Karpas-422 (cell line): ENCODE measurements around the gene NKIRAS1. TPM values are rescaled to one million over a fixed set of nuclear protein-coding genes. Genes with fewer than 3 reads are reported as not detected.

Experiments
- DNase-seq: peaks from one replicate; pipeline ENCODE4 v3.0.0-alpha.2; 2015
- H2AFZ ChIP-seq: fragments of 200-600 bp; sonication (generic); 2 replicates; pipeline ENCODE4 v1.6.1; 2014; ENCODE audit warnings: antibody characterized with exemption, low read length, mixed read lengths
- H3K27ac ChIP-seq: fragments of 200-600 bp; sonication (generic); 2 replicates; pipeline ENCODE4 v1.5.1; 2014; ENCODE audit warnings: mild to moderate bottlenecking, low read length, moderate library complexity
- H3K27me3 ChIP-seq: fragments of 200-600 bp; sonication (generic); 2 replicates; pipeline ENCODE4 v1.6.1; 2014; ENCODE audit warnings: low read length, mixed read lengths
- H3K36me3 ChIP-seq: fragments of 200-600 bp; sonication (generic); 2 replicates; pipeline ENCODE4 v1.6.1; 2014; ENCODE audit warnings: low read length, mixed read lengths; ENCODE audit not compliant: insufficient read depth
- H3K4me1 ChIP-seq: fragments of 200-600 bp; sonication (generic); 2 replicates; pipeline ENCODE4 v1.6.1; 2014; ENCODE audit warnings: mild to moderate bottlenecking, low read length, mixed read lengths
- H3K4me2 ChIP-seq: fragments of 200-600 bp; sonication (generic); 2 replicates; pipeline ENCODE4 v1.6.1; 2014; ENCODE audit warnings: low read length, low read depth, mild to moderate bottlenecking; ENCODE audit not compliant: poor library complexity, severe bottlenecking
- H3K4me3 ChIP-seq: fragments of 200-600 bp; sonication (generic); 2 replicates; pipeline ENCODE4 v1.5.1; 2014; ENCODE audit warnings: mild to moderate bottlenecking, antibody characterized with exemption, low read length, mixed read lengths
- H3K79me2 ChIP-seq: fragments of 200-600 bp; sonication (generic); 2 replicates; pipeline ENCODE4 v1.6.1; 2014; ENCODE audit warnings: mild to moderate bottlenecking, low read length, mixed read lengths
- H3K9ac ChIP-seq: fragments of 200-600 bp; sonication (generic); 2 replicates; pipeline ENCODE4 v1.6.0; 2014; ENCODE audit warnings: low read length
- H3K9me2 ChIP-seq: fragments of 200-600 bp; sonication (generic), shearing (Covaris generic); replicated peaks from 2 replicates; pipeline ENCODE4 v1.6.0; 2014; ENCODE audit warnings: mild to moderate bottlenecking, low read length, moderate library complexity; ENCODE audit not compliant: insufficient read depth
- H3K9me3 ChIP-seq: fragments of 300-700, 200-600 bp; sonication (generic); 2 replicates; pipeline ENCODE4 v1.6.1; 2014; ENCODE audit warnings: low read length, mixed read lengths
- H4K20me1 ChIP-seq: fragments of 200-600 bp; sonication (generic); 2 replicates; pipeline ENCODE4 v1.6.1; 2014; ENCODE audit warnings: mild to moderate bottlenecking, antibody characterized with exemption, low read length, low read depth; ENCODE audit not compliant: insufficient read depth
- total RNA-seq: library from RNA; depleted of rRNA; stranded (reverse); fragments of >200 nt; shearing (Covaris generic); gene quantifications from 2 replicates; pipeline ENCODE4 v1.2.3, GENCODE V29; 2014; ENCODE audit warnings: low replicate concordance; rRNA removed

Gene NKIRAS1
- 0.97 and 3.5 TPM in 2 replicates for total RNA-seq

DNA sequence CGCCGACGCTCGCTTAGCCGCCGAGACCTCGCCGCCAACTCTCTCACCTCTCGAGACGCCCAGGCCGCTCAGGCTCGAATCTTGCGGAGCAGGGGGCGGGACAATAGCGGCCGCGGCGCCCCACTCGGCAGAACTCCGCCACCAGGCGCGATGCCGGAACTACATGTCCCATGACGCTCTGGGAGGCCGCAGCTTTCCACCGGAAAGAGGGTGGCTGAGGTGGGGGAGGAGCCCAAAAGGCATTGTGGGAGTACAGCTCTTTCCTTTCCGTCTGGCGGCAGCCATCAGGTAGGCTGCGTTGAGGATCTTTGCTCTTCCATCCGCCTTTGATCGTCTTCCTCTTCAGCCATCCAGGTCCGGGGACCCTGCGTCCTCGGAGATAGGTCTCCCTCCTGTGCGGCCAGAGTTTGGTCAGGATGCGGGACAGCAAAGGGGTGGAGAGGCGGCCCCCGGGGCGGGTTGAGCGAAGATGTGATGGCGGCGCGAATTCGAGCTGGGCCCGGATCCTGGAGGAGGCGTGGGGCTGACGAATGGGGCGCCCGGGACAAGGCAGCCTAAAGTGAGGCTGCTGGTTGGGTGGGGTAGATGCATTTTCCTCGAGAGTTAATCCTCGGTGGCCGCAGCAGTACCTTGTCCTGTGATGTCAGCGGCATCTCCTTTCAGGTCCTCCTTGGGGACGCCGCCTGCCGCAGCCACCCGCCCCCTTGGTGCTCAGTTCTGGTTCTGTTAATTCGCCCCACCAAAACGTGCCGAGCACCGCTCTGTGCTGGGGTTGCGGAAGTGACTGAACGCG lies at the start of gene NKIRAS1, which contains the start of gene RPL15:
NKIRAS1 (minus strand) TSS at position 105 of the 793 bp plus-strand sequence. CDS start 6,086 bp downstream, outside the sequence.
RPL15 (plus strand) TSS at position 247 of the 793 bp plus-strand sequence. CDS start 728 bp downstream, outside the sequence.
- Histone ChIP-seq H3K27ac (peak within 1 kb of the TSS; percentile 76), H3K4me2 (peak within 1 kb of the TSS; percentile 87), H3K9me2 (no peaks in the 10 kb centered on the region), H2AFZ (peak within 1 kb of the TSS; percentile 72), H3K4me3 (peak within 1 kb of the TSS; percentile 86), H3K27me3 (no peaks in the 10 kb centered on the region; the same call in 1 of the 2 replicates), H4K20me1 (peaks cover 30% of the 10 kb centered on the region), H3K4me1 (peaks cover 25% of the 10 kb centered on the region), H3K9me3 (no peaks in the 10 kb centered on the region), H3K9ac (peak within 1 kb of the TSS; percentile 86), H3K79me2 (peaks cover 17% of the 10 kb centered on the region), H3K36me3 (peaks cover 30% of the 10 kb centered on the region)
- peak; percentile 99 for DNase-seq

DNA sequence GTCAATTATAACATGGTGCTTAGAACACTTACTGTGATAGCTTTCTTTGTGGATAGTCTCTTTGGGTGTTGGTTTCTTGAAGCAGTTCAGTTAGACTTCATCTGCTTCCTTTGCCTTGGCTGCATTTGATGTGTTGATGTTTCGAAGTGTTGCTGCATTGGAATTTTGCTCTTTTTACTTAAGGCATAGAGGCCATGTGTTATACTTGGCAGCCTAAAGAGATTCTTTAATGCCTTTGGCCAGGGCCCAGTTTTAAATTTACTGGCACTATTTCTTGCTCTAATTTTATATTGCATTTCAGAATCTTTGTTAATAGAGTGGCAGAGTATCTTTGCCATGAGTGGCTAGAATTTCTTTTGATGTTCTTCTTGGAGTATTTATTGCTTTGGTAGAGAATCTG lies 49.5 kb upstream of the NKIRAS1 start:
- H3K36me3 ChIP-seq = no peaks in the 10 kb centered on the region
- no peak overlapping the region for H3K27ac ChIP-seq
- H3K9ac ChIP-seq = no peak overlapping the region
- H3K4me2 ChIP-seq = no peak overlapping the region
- H3K9me3 ChIP-seq = no peaks in the 10 kb centered on the region
- H4K20me1 ChIP-seq = no peaks in the 10 kb centered on the region
- H2AFZ ChIP-seq = no peak overlapping the region
- no peaks in the 10 kb centered on the region for H3K9me2 ChIP-seq
- H3K27me3 ChIP-seq = no peaks in the 10 kb centered on the region
- no peaks in the 10 kb centered on the region for H3K4me1 ChIP-seq
- no peaks in the 10 kb centered on the region for H3K79me2 ChIP-seq
- no peak overlapping the region for H3K4me3 ChIP-seq
- DNase-seq = no peak

DNA sequence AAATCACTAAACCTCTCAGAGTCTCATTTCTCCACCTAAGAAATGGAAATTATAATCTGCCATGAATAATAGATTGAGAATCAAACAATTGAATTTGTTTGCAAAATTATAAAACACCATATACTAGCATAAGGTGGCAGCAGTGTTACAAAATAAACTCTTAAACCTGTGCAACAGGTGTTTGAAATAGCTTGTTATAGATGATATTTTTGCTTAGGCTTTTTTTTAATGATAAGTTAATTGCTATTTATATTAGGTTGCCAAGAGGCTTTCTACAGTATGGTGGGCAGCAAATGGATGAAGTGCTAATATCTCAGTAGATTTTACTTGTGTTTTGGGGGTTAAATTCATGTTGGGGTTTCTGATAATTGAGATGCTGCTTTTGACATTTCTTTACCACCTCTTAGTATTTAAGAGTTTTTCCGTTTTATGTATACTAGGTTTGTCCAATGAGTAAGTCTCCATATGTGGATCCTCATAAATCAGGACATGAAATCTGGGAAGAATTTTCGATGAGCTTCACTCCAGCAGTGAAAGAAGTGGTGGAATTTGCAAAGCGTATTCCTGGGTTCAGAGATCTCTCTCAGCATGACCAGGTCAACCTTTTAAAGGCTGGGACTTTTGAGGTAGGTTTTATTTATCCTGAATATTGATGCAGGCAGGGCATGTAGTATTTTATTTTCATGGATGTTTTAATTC lies 47.9 kb upstream of the NKIRAS1 start:
- Histone ChIP-seq H2AFZ (no peak overlapping the region), H3K9me2 (no peaks in the 10 kb centered on the region), H3K36me3 (no peaks in the 10 kb centered on the region), H3K4me1 (no peaks in the 10 kb centered on the region), H3K9ac (no peak overlapping the region), H3K27me3 (no peaks in the 10 kb centered on the region), H3K4me2 (no peak overlapping the region), H3K4me3 (no peak overlapping the region), H3K79me2 (no peaks in the 10 kb centered on the region), H3K9me3 (no peaks in the 10 kb centered on the region), H4K20me1 (no peaks in the 10 kb centered on the region), H3K27ac (no peak overlapping the region)
- DNase-seq = no peak

DNA sequence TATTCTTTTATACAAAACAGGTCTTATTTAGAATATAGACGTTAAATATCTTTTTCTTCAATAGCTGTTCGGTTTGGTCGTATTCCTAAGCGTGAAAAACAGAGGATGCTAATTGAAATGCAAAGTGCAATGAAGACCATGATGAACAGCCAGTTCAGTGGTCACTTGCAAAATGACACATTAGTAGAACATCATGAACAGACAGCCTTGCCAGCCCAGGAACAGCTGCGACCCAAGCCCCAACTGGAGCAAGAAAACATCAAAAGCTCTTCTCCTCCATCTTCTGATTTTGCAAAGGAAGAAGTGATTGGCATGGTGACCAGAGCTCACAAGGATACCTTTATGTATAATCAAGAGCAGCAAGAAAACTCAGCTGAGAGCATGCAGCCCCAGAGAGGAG lies 45.1 kb upstream of the NKIRAS1 start:
- H3K27me3 ChIP-seq = no peaks in the 10 kb centered on the region
- H3K4me3 ChIP-seq = no peak overlapping the region
- no peak overlapping the region for H3K27ac ChIP-seq
- H3K9me2 ChIP-seq = no peaks in the 10 kb centered on the region
- H3K79me2 ChIP-seq = no peaks in the 10 kb centered on the region
- no peaks in the 10 kb centered on the region for H3K9me3 ChIP-seq
- no peaks in the 10 kb centered on the region for H3K4me1 ChIP-seq
- no peak overlapping the region for H2AFZ ChIP-seq
- no peaks in the 10 kb centered on the region for H4K20me1 ChIP-seq
- H3K4me2 ChIP-seq = no peak overlapping the region
- H3K36me3 ChIP-seq = no peaks in the 10 kb centered on the region
- H3K9ac ChIP-seq = no peak overlapping the region
- DNase-seq = no peak

DNA sequence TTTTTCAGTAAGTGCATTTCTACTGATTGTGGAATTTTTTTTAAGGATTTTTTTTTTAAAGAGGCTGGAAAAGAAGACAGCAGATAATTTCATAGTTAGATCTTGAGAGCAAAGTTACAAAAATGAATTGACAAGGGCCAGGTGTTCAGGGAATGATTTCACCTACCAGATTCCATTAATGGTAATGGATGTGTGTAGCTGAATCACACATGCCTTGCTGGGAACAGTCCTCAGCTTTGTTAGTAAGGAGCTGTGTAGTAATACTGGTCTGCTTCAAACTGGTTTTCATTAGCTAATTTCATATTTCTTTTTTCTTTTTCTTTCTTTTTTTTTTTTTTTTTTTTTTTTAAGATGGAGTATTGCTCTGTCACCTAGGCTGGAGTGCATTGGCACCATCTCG lies 44.3 kb upstream of the NKIRAS1 start:
- no peak overlapping the region for H3K9ac ChIP-seq
- H4K20me1 ChIP-seq = no peaks in the 10 kb centered on the region
- H3K4me2 ChIP-seq = no peak overlapping the region
- no peaks in the 10 kb centered on the region for H3K36me3 ChIP-seq
- H3K27ac ChIP-seq = no peak overlapping the region
- H3K4me1 ChIP-seq = no peaks in the 10 kb centered on the region
- no peak overlapping the region for H3K4me3 ChIP-seq
- H3K79me2 ChIP-seq = no peaks in the 10 kb centered on the region
- H3K27me3 ChIP-seq = no peaks in the 10 kb centered on the region
- DNase-seq = no peak
- H2AFZ ChIP-seq = no peak overlapping the region
- H3K9me2 ChIP-seq = no peaks in the 10 kb centered on the region
- H3K9me3 ChIP-seq = no peaks in the 10 kb centered on the region

DNA sequence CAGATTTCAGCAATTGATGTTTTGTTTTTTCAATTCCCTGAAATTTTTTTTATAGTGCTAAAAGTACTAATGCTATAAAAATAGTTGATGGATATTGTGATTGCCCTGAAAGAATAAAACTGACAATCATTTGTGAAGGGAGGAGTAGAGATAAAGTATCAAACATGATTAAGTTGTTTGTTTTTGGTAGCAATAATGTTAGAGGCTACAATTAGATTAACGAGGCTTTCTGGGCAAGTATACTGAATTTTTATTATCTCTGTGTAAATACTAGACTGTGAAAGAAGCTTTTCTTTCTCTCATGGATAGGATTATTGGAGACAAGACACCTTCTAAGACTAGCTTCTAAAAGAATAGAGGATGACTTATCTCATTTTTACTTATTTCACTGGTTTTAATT lies 43.9 kb upstream of the NKIRAS1 start:
- no peak for DNase-seq
- no peak overlapping the region for H3K9ac ChIP-seq
- no peak overlapping the region for H3K4me2 ChIP-seq
- H3K36me3 ChIP-seq = no peaks in the 10 kb centered on the region
- no peaks in the 10 kb centered on the region for H3K79me2 ChIP-seq
- H3K27me3 ChIP-seq = no peaks in the 10 kb centered on the region
- H4K20me1 ChIP-seq = no peaks in the 10 kb centered on the region
- H3K4me1 ChIP-seq = no peaks in the 10 kb centered on the region
- H3K4me3 ChIP-seq = no peak overlapping the region
- H3K9me3 ChIP-seq = no peaks in the 10 kb centered on the region
- H3K9me2 ChIP-seq = no peaks in the 10 kb centered on the region
- no peak overlapping the region for H3K27ac ChIP-seq
- no peak overlapping the region for H2AFZ ChIP-seq

DNA sequence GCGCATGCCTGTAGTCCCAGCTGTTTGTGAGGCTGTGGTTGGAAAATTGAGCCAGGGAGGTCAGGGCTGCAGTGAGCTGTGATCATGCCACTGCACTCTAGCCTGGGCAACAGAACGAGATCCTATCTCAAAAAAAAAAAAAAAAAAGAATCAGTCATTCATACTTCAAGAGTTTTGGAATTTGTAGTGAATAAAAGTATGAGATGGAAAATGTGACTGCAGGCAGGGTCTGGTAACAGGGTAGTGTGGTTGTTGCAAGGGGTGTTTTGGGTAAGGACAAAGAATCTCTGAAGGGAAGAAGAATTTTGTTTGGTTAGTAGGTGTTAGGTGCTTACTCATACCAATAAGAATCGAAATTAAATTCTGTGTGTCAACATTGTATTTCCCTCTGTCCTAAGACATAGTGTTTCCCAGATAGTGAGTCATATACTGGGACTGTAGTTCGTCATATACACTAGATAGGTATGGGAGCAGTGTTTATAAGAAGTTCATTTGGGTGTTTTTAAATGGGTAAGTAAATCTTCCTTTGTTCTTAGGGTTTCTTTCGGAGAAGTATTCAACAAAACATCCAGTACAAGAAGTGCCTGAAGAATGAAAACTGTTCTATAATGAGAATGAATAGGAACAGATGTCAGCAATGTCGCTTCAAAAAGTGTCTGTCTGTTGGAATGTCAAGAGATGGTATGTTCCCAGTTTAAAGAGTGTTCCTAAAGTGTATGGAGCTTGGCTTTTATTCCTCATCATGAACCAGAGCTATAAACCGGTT lies 42.5 kb upstream of the NKIRAS1 start:
- peaks cover 9% of the 10 kb centered on the region; the same call in 1 of the 2 replicates for H4K20me1 ChIP-seq
- no peaks in the 10 kb centered on the region for H3K9me3 ChIP-seq
- H3K4me2 ChIP-seq = no peak overlapping the region
- no peaks in the 10 kb centered on the region for H3K4me1 ChIP-seq
- DNase-seq = no peak
- no peak overlapping the region for H3K4me3 ChIP-seq
- no peak overlapping the region for H2AFZ ChIP-seq
- no peak overlapping the region for H3K27ac ChIP-seq
- no peaks in the 10 kb centered on the region for H3K9me2 ChIP-seq
- H3K79me2 ChIP-seq = no peaks in the 10 kb centered on the region
- no peak overlapping the region for H3K9ac ChIP-seq
- H3K36me3 ChIP-seq = no peaks in the 10 kb centered on the region
- H3K27me3 ChIP-seq = no peaks in the 10 kb centered on the region

DNA sequence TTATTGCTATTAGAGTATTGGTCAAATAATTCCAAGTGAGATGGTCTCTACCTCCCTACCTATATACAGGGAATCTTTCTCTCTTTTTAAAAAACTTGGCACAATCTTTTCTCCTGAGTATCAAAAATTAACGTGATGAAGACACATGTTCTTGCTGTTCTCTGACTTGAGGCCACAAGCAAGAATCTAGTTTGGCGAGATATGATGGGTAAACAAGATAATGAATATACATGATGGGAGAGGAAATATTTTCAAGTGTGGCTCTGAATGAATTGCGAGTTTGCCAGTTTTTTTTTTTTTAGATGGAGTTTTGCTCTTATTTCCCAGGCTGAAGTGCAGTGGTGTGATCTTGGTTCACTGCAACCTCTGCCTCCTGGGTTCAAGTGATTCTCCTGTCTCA lies 39.9 kb upstream of the NKIRAS1 start:
- no peaks in the 10 kb centered on the region for H3K9me2 ChIP-seq
- H3K4me2 ChIP-seq = no peak overlapping the region
- no peak for DNase-seq
- H3K9me3 ChIP-seq = no peaks in the 10 kb centered on the region
- no peak overlapping the region for H3K27ac ChIP-seq
- no peaks in the 10 kb centered on the region for H3K27me3 ChIP-seq
- H3K79me2 ChIP-seq = no peaks in the 10 kb centered on the region
- H3K9ac ChIP-seq = no peak overlapping the region
- H2AFZ ChIP-seq = no peak overlapping the region
- peaks cover 20% of the 10 kb centered on the region for H3K4me1 ChIP-seq
- peaks cover 24% of the 10 kb centered on the region for H4K20me1 ChIP-seq
- H3K4me3 ChIP-seq = no peak overlapping the region
- H3K36me3 ChIP-seq = no peaks in the 10 kb centered on the region
